Activated naive CD4-positive, alpha-beta T cell treated with anti-CD3 and anti-CD28 coated beads, Interleukin-2, amount 50 U/mL, for 24 hours (primary cell): ENCODE measurements around the gene SLC6A6.
"Not testable (repeated sequence)": the region's sequence is repeated elsewhere in the genome, so short reads cannot be mapped to it uniquely, and the experiment has no call there.

Experiments
- H3K27ac Mint-ChIP-seq: one replicate; pipeline ENCODE4 v1.8.0; 2021; ENCODE audit warnings: mild to moderate bottlenecking, mixed read lengths
- H3K27me3 Mint-ChIP-seq: one replicate; pipeline ENCODE4 v1.8.0; 2021; ENCODE audit warnings: mixed read lengths
- H3K36me3 Mint-ChIP-seq: one replicate; pipeline ENCODE4 v1.8.0; 2021; ENCODE audit warnings: mixed read lengths
- H3K4me1 Mint-ChIP-seq: one replicate; pipeline ENCODE4 v1.8.0; 2021; ENCODE audit warnings: mixed read lengths
- H3K4me3 Mint-ChIP-seq: one replicate; pipeline ENCODE4 v1.8.0; 2021; ENCODE audit warnings: mild to moderate bottlenecking, mixed read lengths
- H3K9me3 Mint-ChIP-seq: one replicate; pipeline ENCODE4 v1.8.0; 2021; ENCODE audit warnings: mixed read lengths

SLC6A6 gene

GRCh38 chr3:14509796-14510100 lies 107.3 kb downstream of the SLC6A6 start:
- no peaks in the 10 kb centered on the region for H3K9me3 Mint-ChIP-seq
- H3K4me1 Mint-ChIP-seq: peaks cover 7% of the 10 kb centered on the region
- no peaks in the 10 kb centered on the region for H3K36me3 Mint-ChIP-seq
- H3K4me3 Mint-ChIP-seq: no peak overlapping the region
- no peaks in the 10 kb centered on the region for H3K27me3 Mint-ChIP-seq
- no peak overlapping the region for H3K27ac Mint-ChIP-seq

- H3K27ac Mint-ChIP-seq: no peak overlapping the region
- H3K27me3 Mint-ChIP-seq: no peaks in the 10 kb centered on the region
- H3K4me1 Mint-ChIP-seq: peaks cover 7% of the 10 kb centered on the region
- no peaks in the 10 kb centered on the region for H3K36me3 Mint-ChIP-seq
- no peak overlapping the region for H3K4me3 Mint-ChIP-seq
- H3K9me3 Mint-ChIP-seq: no peaks in the 10 kb centered on the region
These were observed 108.6 kb downstream of the SLC6A6 start for GRCh38 chr3:14510838-14511622.

- H3K36me3 Mint-ChIP-seq: no peaks in the 10 kb centered on the region
- H3K4me1 Mint-ChIP-seq: peaks cover 7% of the 10 kb centered on the region
- H3K9me3 Mint-ChIP-seq: no peaks in the 10 kb centered on the region
- no peak overlapping the region for H3K4me3 Mint-ChIP-seq
- no peaks in the 10 kb centered on the region for H3K27me3 Mint-ChIP-seq
- H3K27ac Mint-ChIP-seq: peak overlapping the region; percentile 74
These were observed 109.3 kb downstream of the SLC6A6 start for GRCh38 chr3:14511623-14512280.

- H3K27ac Mint-ChIP-seq: no peak overlapping the region
- H3K27me3 Mint-ChIP-seq: no peaks in the 10 kb centered on the region
- no peak overlapping the region for H3K4me3 Mint-ChIP-seq
- no peaks in the 10 kb centered on the region for H3K9me3 Mint-ChIP-seq
- no peaks in the 10 kb centered on the region for H3K36me3 Mint-ChIP-seq
- peaks cover 7% of the 10 kb centered on the region for H3K4me1 Mint-ChIP-seq
These were observed 110.0 kb downstream of the SLC6A6 start for GRCh38 chr3:14512281-14512941.

- H3K9me3 Mint-ChIP-seq: no peaks in the 10 kb centered on the region
- no peaks in the 10 kb centered on the region for H3K27me3 Mint-ChIP-seq
- no peak overlapping the region for H3K27ac Mint-ChIP-seq
- no peaks in the 10 kb centered on the region for H3K36me3 Mint-ChIP-seq
- H3K4me3 Mint-ChIP-seq: no peak overlapping the region
- peaks cover 7% of the 10 kb centered on the region for H3K4me1 Mint-ChIP-seq
These were observed 110.5 kb downstream of the SLC6A6 start for GRCh38 chr3:14512942-14513327.

- no peaks in the 10 kb centered on the region for H3K27me3 Mint-ChIP-seq
- peaks cover under 1% of the 10 kb centered on the region for H3K4me1 Mint-ChIP-seq
- no peak overlapping the region for H3K4me3 Mint-ChIP-seq
- H3K27ac Mint-ChIP-seq: no peak overlapping the region
- no peaks in the 10 kb centered on the region for H3K9me3 Mint-ChIP-seq
- no peaks in the 10 kb centered on the region for H3K36me3 Mint-ChIP-seq
These were observed 111.3 kb downstream of the SLC6A6 start for GRCh38 chr3:14513566-14514322.

GRCh38 chr3:14514323-14514720 lies 111.9 kb downstream of the SLC6A6 start:
- Mint-ChIP-seq H3K27ac (no peak overlapping the region), H3K9me3 (no peaks in the 10 kb centered on the region), H3K4me1 (no peaks in the 10 kb centered on the region), H3K36me3 (no peaks in the 10 kb centered on the region), H3K4me3 (no peak overlapping the region), H3K27me3 (no peaks in the 10 kb centered on the region)

GRCh38 chr3:14515526-14515925 lies 113.1 kb downstream of the SLC6A6 start:
- H3K27ac Mint-ChIP-seq, H3K27me3 Mint-ChIP-seq, H3K4me3 Mint-ChIP-seq, H3K4me1 Mint-ChIP-seq, H3K9me3 Mint-ChIP-seq, H3K36me3 Mint-ChIP-seq: not testable (repeated sequence)

GRCh38 chr3:14516738-14517345 lies 114.4 kb downstream of the SLC6A6 start:
- H3K4me3 Mint-ChIP-seq: no peak overlapping the region
- H3K9me3 Mint-ChIP-seq: no peaks in the 10 kb centered on the region
- no peaks in the 10 kb centered on the region for H3K4me1 Mint-ChIP-seq
- no peaks in the 10 kb centered on the region for H3K36me3 Mint-ChIP-seq
- H3K27ac Mint-ChIP-seq: no peak overlapping the region
- no peaks in the 10 kb centered on the region for H3K27me3 Mint-ChIP-seq

- no peaks in the 10 kb centered on the region for H3K4me1 Mint-ChIP-seq
- H3K9me3 Mint-ChIP-seq: no peaks in the 10 kb centered on the region
These were observed 115.4 kb downstream of the SLC6A6 start for GRCh38 chr3:14517601-14518431.

GRCh38 chr3:14518432-14518802 lies 116.0 kb downstream of the SLC6A6 start:
- no peaks in the 10 kb centered on the region for H3K36me3 Mint-ChIP-seq
- H3K9me3 Mint-ChIP-seq: no peaks in the 10 kb centered on the region
- H3K27ac Mint-ChIP-seq: no peak overlapping the region
- no peak overlapping the region for H3K4me3 Mint-ChIP-seq
- no peaks in the 10 kb centered on the region for H3K27me3 Mint-ChIP-seq
- no peaks in the 10 kb centered on the region for H3K4me1 Mint-ChIP-seq

More at GRCh38 chr3:14517601-14518431, 115.4 kb downstream of the SLC6A6 start:
- Mint-ChIP-seq H3K27me3 (no peaks in the 10 kb centered on the region), H3K4me3 (no peak overlapping the region), H3K36me3 (no peaks in the 10 kb centered on the region), H3K27ac (no peak overlapping the region)

GRCh38 chr3:14518893-14519292 lies 116.5 kb downstream of the SLC6A6 start:
- H3K36me3 Mint-ChIP-seq: no peaks in the 10 kb centered on the region
- no peak overlapping the region for H3K4me3 Mint-ChIP-seq
- no peaks in the 10 kb centered on the region for H3K27me3 Mint-ChIP-seq
- no peaks in the 10 kb centered on the region for H3K9me3 Mint-ChIP-seq
- no peak overlapping the region for H3K27ac Mint-ChIP-seq
- no peaks in the 10 kb centered on the region for H3K4me1 Mint-ChIP-seq

- H3K9me3 Mint-ChIP-seq: no peaks in the 10 kb centered on the region
- H3K36me3 Mint-ChIP-seq: no peaks in the 10 kb centered on the region
- H3K4me3 Mint-ChIP-seq: no peak overlapping the region
- no peaks in the 10 kb centered on the region for H3K27me3 Mint-ChIP-seq
- H3K4me1 Mint-ChIP-seq: no peaks in the 10 kb centered on the region
- no peak overlapping the region for H3K27ac Mint-ChIP-seq
These were observed 117.0 kb downstream of the SLC6A6 start for GRCh38 chr3:14519406-14519805.

- H3K9me3 Mint-ChIP-seq: no peaks in the 10 kb centered on the region
- no peaks in the 10 kb centered on the region for H3K27me3 Mint-ChIP-seq
- no peaks in the 10 kb centered on the region for H3K4me1 Mint-ChIP-seq
- no peak overlapping the region for H3K27ac Mint-ChIP-seq
- H3K4me3 Mint-ChIP-seq: no peak overlapping the region
- no peaks in the 10 kb centered on the region for H3K36me3 Mint-ChIP-seq
These were observed 117.7 kb downstream of the SLC6A6 start for GRCh38 chr3:14520149-14520548.

GRCh38 chr3:14520967-14521366 lies 118.6 kb downstream of the SLC6A6 start:
- Mint-ChIP-seq H3K9me3 (no peaks in the 10 kb centered on the region), H3K36me3 (no peaks in the 10 kb centered on the region), H3K27ac (no peak overlapping the region), H3K4me3 (no peak overlapping the region), H3K27me3 (no peaks in the 10 kb centered on the region), H3K4me1 (no peaks in the 10 kb centered on the region)
